ENCODE measurements around the gene TMEM203.

DNA sequence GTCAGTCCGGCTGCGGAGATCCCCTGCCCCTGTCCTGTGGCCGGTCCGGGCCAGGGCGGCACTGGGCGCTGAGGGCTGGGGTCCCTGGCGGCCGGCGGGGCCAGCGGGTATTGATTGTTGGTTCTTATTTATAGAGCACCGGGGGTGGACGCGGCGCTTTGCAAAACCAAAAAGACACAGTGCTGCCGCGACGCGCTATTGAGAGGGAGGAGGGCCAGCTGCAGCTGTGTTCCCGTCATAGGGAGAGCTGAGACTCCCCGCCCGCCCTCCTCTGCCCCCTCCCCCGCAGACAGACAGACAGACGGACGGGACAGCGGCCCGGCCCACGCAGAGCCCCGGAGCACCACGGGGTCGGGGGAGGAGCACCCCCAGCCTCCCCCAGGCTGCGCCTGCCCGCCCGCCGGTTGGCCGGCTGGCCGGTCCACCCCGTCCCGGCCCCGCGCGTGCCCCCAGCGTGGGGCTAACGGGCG lies 38.1 kb downstream of the TMEM203 start:
- TF ChIP-seq, protein P1, sequence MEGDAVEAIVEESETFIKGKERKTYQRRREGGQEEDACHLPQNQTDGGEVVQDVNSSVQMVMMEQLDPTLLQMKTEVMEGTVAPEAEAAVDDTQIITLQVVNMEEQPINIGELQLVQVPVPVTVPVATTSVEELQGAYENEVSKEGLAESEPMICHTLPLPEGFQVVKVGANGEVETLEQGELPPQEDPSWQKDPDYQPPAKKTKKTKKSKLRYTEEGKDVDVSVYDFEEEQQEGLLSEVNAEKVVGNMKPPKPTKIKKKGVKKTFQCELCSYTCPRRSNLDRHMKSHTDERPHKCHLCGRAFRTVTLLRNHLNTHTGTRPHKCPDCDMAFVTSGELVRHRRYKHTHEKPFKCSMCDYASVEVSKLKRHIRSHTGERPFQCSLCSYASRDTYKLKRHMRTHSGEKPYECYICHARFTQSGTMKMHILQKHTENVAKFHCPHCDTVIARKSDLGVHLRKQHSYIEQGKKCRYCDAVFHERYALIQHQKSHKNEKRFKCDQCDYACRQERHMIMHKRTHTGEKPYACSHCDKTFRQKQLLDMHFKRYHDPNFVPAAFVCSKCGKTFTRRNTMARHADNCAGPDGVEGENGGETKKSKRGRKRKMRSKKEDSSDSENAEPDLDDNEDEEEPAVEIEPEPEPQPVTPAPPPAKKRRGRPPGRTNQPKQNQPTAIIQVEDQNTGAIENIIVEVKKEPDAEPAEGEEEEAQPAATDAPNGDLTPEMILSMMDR (IDR thresholded peaks at IDR 0.05; ENCODE audit: insufficient read depth, low read length): no peak
- no peak for TF ChIP-seq POLR2AphosphoS5 (IDR thresholded peaks at IDR 0.05; ENCODE audit: low read depth)

All from HL-60 (cell line).